ENCODE measurements around the gene GHRHR. TPM values are rescaled to one million over a fixed set of nuclear protein-coding genes. Genes with fewer than 3 reads are reported as not detected.

GHRHR gene
- total and polyA plus RNA-seq, 2 of the 4 experiments (the other 2 are of a cell fraction) = not detected

GRCh38 chr7:30954914-30955313 is 8.8 kb upstream of the GHRHR start:
- no peak overlapping the region for H4K8ac ChIP-seq (ENCODE audit: low read depth in 2 of 2, low read length in 2 of 2)
- no peaks in the 10 kb centered on the region for H3K4me1 ChIP-seq (ENCODE audit: control insufficient read depth, insufficient read depth, low read length)
- intact Hi-C loops (cut with micrococcal nuclease) (no loop called here), dilution Hi-C loops (cut with HindIII; ENCODE audit: low sequenced_read_pairs, unreplicated experiment) (no loop called here), in situ Hi-C loops (cut with MboI; ENCODE audit: low sequenced_read_pairs) (no loop called here)
- H3K56ac ChIP-seq (ENCODE audit: extremely low read depth, insufficient read depth, low read length) = no peak overlapping the region
- TF ChIP-seq CHD1 (IDR thresholded peaks at IDR 0.05; ENCODE audit: low read depth, low read length) = no peak
- TF ChIP-seq RAD21 (IDR thresholded peaks at IDR 0.05; ENCODE audit: low read length) = no peak
- TF ChIP-seq SMC3 (IDR thresholded peaks at IDR 0.05; ENCODE audit: low read depth, low read length) = no peak
- no peak for TF ChIP-seq MAFK (IDR thresholded peaks at IDR 0.05; ENCODE audit: low read depth, low read length)
- H4K91ac ChIP-seq (ENCODE audit: insufficient read depth, low read depth, low read length) = no peak overlapping the region
- no CpG with 5 or more reads among the region's 4 CpGs for WGBS, 2 experiments (ENCODE audit: extremely low coverage in 2 of 2, insufficient read length in 1 of 2)
- peaks cover 3% of the 10 kb centered on the region; the same call in 1 of the 2 replicates for H3K9me3 ChIP-seq (ENCODE audit: control insufficient read depth, insufficient read depth, low read length)
- no peak overlapping the region for H3K18ac ChIP-seq (ENCODE audit: low read depth, low read length)
- no peak for DNase-seq
- H2BK20ac ChIP-seq (ENCODE audit: low read depth, low read length) = no peak overlapping the region
- no peak overlapping the region for H2BK5ac ChIP-seq (ENCODE audit: low read depth, low read length, poor library complexity, severe bottlenecking)
- no peak for ATAC-seq (ENCODE audit: low read depth)
- no peak overlapping the region for H3K14ac ChIP-seq (replicated peaks; ENCODE audit: low read depth, low read length)
- ChIA-PET POLR2A (ENCODE audit: unreplicated experiment) (no interaction called here), CTCF (interaction anchor here (1.1 kb wide), 1 partner anchor 16 kb away, joined by 3 read pairs; no protein-coding TSS in a partner anchor)
- H2AFZ ChIP-seq (replicated peaks; ENCODE audit: low read length, poor library complexity) = no peak overlapping the region
- H3K79me1 ChIP-seq (ENCODE audit: low read depth in 1 of 2, low read length in 2 of 2) = no peaks in the 10 kb centered on the region
- H4K20me1 ChIP-seq (ENCODE audit: insufficient read depth, low read length) = no peaks in the 10 kb centered on the region
- H3K23ac ChIP-seq (ENCODE audit: low read depth, low read length) = no peak overlapping the region
- H2AK5ac ChIP-seq (ENCODE audit: low read depth, low read length) = no peak overlapping the region
- no TSS peak for BruUV-seq (replicated peaks)
- no peak overlapping the region for H2BK120ac ChIP-seq (ENCODE audit: low read depth, low read length)
- peaks cover 13% of the 10 kb centered on the region for H3K27me3 ChIP-seq (ENCODE audit: control insufficient read depth, insufficient read depth, low read length)
- H3K4me3 ChIP-seq (ENCODE audit: insufficient read depth, low read depth, low read length) = no peak overlapping the region
- no peak overlapping the region for H3K27ac ChIP-seq (ENCODE audit: insufficient read depth, low read length)
- no peak overlapping the region for H3K4me2 ChIP-seq (ENCODE audit: low read depth, low read length)
- H2AK9ac ChIP-seq (replicated peaks; ENCODE audit: low read depth, low read length, poor library complexity) = no peak overlapping the region
- H3K9me1 ChIP-seq (ENCODE audit: insufficient read depth, low read length) = no peaks in the 10 kb centered on the region
- no peaks in the 10 kb centered on the region for H3K36me3 ChIP-seq (ENCODE audit: control insufficient read depth, insufficient read depth, low read length)
- H4K5ac ChIP-seq (ENCODE audit: low read depth, low read length) = no peak overlapping the region
- H2BK15ac ChIP-seq (ENCODE audit: low read depth, low read length) = no peak overlapping the region
- no peak overlapping the region for H3K9ac ChIP-seq (ENCODE audit: low read depth, low read length)
- no peak overlapping the region for H3K4ac ChIP-seq (ENCODE audit: low read depth, low read length)
